ENCODE measurements around the gene KCNIP4.
"Not testable (repeated sequence)": the region's sequence is repeated elsewhere in the genome, so short reads cannot be mapped to it uniquely, and the experiment has no call there.

The KCNIP4 gene

DNA sequence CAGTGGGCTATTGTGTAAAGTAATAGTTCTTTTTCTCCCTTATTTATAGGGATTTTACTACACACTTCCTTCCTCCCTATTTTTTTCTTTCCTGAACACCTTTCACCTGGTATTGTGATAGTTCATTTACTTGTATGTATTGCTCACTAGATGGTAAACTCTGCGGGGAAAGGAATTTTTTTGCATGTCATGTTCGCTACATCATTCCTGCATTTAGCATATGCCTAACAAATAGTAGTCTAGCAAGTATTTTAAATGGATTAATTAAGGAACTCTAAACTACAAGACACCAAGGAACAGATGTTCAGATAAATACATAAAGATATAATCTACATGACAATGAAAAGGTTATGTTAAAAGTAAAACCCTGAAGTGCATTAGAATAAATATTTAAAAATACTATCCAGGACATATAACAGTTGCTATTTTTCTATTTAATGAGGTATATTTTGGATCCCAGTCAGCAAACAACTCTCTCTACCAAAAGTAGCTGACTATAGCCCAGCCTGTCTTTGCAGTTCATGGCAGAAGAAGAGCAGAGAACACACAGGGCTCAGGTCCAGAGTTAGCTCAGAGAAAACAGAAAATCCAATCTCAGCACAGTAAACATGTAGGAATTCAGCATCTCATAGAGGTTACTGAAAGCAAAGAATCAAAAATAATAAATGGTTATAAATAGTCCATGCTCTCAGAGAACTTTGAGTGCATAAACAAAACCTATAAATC is 1160.5 kb downstream of the KCNIP4 start:
- no peaks in the 10 kb centered on the region for H3K27me3 ChIP-seq (ENCODE audit: insufficient read depth, low read length, poor library complexity, severe bottlenecking)
- no peak overlapping the region for H2AFZ ChIP-seq (ENCODE audit: low read length)
- H3K9me2 ChIP-seq (replicated peaks; ENCODE audit: low read depth, low read length), result no peaks in the 10 kb centered on the region
- no peaks in the 10 kb centered on the region for H3K4me1 ChIP-seq (ENCODE audit: insufficient read depth, low read length, poor library complexity, severe bottlenecking)
- H3K9ac ChIP-seq (ENCODE audit: low read depth, low read length, poor library complexity, severe bottlenecking), result no peak overlapping the region
- no peak for TF ChIP-seq EZH2phosphoT487 (IDR thresholded peaks at IDR 0.05; ENCODE audit: borderline replicate concordance)
- TF ChIP-seq, protein P1, sequence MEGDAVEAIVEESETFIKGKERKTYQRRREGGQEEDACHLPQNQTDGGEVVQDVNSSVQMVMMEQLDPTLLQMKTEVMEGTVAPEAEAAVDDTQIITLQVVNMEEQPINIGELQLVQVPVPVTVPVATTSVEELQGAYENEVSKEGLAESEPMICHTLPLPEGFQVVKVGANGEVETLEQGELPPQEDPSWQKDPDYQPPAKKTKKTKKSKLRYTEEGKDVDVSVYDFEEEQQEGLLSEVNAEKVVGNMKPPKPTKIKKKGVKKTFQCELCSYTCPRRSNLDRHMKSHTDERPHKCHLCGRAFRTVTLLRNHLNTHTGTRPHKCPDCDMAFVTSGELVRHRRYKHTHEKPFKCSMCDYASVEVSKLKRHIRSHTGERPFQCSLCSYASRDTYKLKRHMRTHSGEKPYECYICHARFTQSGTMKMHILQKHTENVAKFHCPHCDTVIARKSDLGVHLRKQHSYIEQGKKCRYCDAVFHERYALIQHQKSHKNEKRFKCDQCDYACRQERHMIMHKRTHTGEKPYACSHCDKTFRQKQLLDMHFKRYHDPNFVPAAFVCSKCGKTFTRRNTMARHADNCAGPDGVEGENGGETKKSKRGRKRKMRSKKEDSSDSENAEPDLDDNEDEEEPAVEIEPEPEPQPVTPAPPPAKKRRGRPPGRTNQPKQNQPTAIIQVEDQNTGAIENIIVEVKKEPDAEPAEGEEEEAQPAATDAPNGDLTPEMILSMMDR (conservative IDR thresholded peaks at IDR 0.05; ENCODE audit: low read length), result no peak
- H3K4me3 ChIP-seq (ENCODE audit: low read length, poor library complexity, severe bottlenecking), result no peak overlapping the region
- no peaks in the 10 kb centered on the region for H3K9me3 ChIP-seq (ENCODE audit: insufficient read depth, low read depth, low read length)
- H3K4me2 ChIP-seq (ENCODE audit: low read depth, low read length, poor library complexity, severe bottlenecking), result no peak overlapping the region
- H3F3A ChIP-seq (ENCODE audit: low read depth), result no peaks in the 10 kb centered on the region
- no peaks in the 10 kb centered on the region for H3K36me3 ChIP-seq (ENCODE audit: insufficient read depth, low read length)
- H3K79me2 ChIP-seq (ENCODE audit: insufficient read depth, low read length), result no peaks in the 10 kb centered on the region
- H4K20me1 ChIP-seq (ENCODE audit: insufficient read depth, low read length, poor library complexity, severe bottlenecking), result no peaks in the 10 kb centered on the region

DNA sequence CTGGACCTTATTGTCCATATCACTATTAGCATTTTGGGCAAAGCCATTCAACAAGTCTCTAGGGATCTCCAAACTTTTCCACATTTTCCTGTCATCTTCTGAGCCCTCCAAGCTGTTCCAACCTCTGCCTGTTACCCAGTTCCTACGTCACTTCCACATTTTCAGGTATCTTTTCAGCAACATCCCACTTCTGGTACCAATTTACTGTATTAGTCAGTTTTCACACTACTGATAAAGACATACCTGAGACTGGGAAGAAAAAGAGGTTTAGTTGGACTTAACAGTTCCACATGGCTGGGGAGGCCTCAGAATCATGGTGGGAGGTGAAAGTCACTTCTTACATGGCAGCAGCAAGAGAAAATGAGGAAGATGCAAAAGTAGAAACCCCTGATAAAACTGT is 1165.4 kb downstream of the KCNIP4 start:
- H3K9ac ChIP-seq (ENCODE audit: low read depth, low read length, poor library complexity, severe bottlenecking); H4K20me1 ChIP-seq (ENCODE audit: insufficient read depth, low read length, poor library complexity, severe bottlenecking); H3F3A ChIP-seq (ENCODE audit: low read depth); H3K36me3 ChIP-seq (ENCODE audit: insufficient read depth, low read length); H3K9me2 ChIP-seq (replicated peaks; ENCODE audit: low read depth, low read length); H3K4me2 ChIP-seq (ENCODE audit: low read depth, low read length, poor library complexity, severe bottlenecking); H3K4me3 ChIP-seq (ENCODE audit: low read length, poor library complexity, severe bottlenecking); H3K79me2 ChIP-seq (ENCODE audit: insufficient read depth, low read length); H2AFZ ChIP-seq (ENCODE audit: low read length); H3K4me1 ChIP-seq (ENCODE audit: insufficient read depth, low read length, poor library complexity, severe bottlenecking); H3K27me3 ChIP-seq (ENCODE audit: insufficient read depth, low read length, poor library complexity, severe bottlenecking); H3K9me3 ChIP-seq (ENCODE audit: insufficient read depth, low read depth, low read length): not testable (repeated sequence)

DNA sequence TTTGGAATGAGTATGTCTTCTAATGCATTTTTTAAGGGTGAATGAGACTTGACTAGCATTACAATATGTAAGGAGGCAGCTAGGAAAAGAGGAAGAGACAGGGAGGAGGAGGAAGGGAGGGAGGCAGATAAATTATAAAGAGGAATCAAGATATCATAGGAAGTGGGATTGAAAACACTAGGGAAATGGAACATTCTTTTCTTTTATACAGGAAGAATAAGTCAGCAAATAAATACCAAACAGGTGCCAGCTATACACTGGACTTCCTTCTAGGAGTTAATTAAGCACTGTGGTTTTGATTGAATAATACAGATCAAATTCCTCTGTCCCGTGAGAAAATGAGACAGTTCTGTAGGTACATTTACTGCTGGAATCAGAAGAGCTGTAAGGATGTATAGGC is 1169.7 kb downstream of the KCNIP4 start:
- H3K4me3 ChIP-seq (ENCODE audit: low read length, poor library complexity, severe bottlenecking), result no peak overlapping the region
- TF ChIP-seq EZH2phosphoT487 (IDR thresholded peaks at IDR 0.05; ENCODE audit: borderline replicate concordance), result no peak
- TF ChIP-seq, protein P1 (conservative IDR thresholded peaks at IDR 0.05; ENCODE audit: low read length), result no peak
- no peaks in the 10 kb centered on the region for H3K27me3 ChIP-seq (ENCODE audit: insufficient read depth, low read length, poor library complexity, severe bottlenecking)
- no peaks in the 10 kb centered on the region for H3K36me3 ChIP-seq (ENCODE audit: insufficient read depth, low read length)
- no peak overlapping the region for H3K9ac ChIP-seq (ENCODE audit: low read depth, low read length, poor library complexity, severe bottlenecking)
- no peak overlapping the region for H2AFZ ChIP-seq (ENCODE audit: low read length)
- no peak overlapping the region for H3K4me2 ChIP-seq (ENCODE audit: low read depth, low read length, poor library complexity, severe bottlenecking)
- H4K20me1 ChIP-seq (ENCODE audit: insufficient read depth, low read length, poor library complexity, severe bottlenecking), result no peaks in the 10 kb centered on the region
- H3K9me2 ChIP-seq (replicated peaks; ENCODE audit: low read depth, low read length), result no peaks in the 10 kb centered on the region
- no peaks in the 10 kb centered on the region for H3K4me1 ChIP-seq (ENCODE audit: insufficient read depth, low read length, poor library complexity, severe bottlenecking)
- no peaks in the 10 kb centered on the region for H3K79me2 ChIP-seq (ENCODE audit: insufficient read depth, low read length)
- H3F3A ChIP-seq (ENCODE audit: low read depth), result no peaks in the 10 kb centered on the region
- no peaks in the 10 kb centered on the region for H3K9me3 ChIP-seq (ENCODE audit: insufficient read depth, low read depth, low read length)
